DND-41 (cell line): ENCODE results near the gene KIAA1671.
A peak's percentile ranks its signal among the peaks of the same experiment; 100 is the strongest.

Experiments used
- ATAC-seq: fragments of 200-7000 bp; cut with Tn5 transposase; 3 replicates; pipeline ENCODE4 v1.9.1; 2021; ENCODE audit warnings: low read depth; ENCODE audit not compliant: insufficient read depth
- DNase-seq: peaks from one replicate; pipeline ENCODE4 v3.0.0-alpha.2; 2020
- H2AFZ ChIP-seq: 2 replicates; pipeline ENCODE4 v1.6.0; 2012; ENCODE audit warnings: low read depth, low read length
- H3K27ac ChIP-seq: 2 replicates; pipeline ENCODE4 v1.5.1; 2012; ENCODE audit warnings: low read length, inconsistent platforms
- H3K27me3 ChIP-seq: fragments of 200-600 bp; sonication (generic); 2 replicates; pipeline ENCODE4 v1.6.0; 2012; ENCODE audit warnings: low read length, mild to moderate bottlenecking, inconsistent platforms; ENCODE audit not compliant: insufficient read depth, poor library complexity
- H3K36me3 ChIP-seq: 2 replicates; pipeline ENCODE4 v1.5.1; 2012; ENCODE audit warnings: low read length, inconsistent platforms; ENCODE audit not compliant: insufficient read depth
- H3K4me1 ChIP-seq: 2 replicates; pipeline ENCODE4 v1.5.1; 2012; ENCODE audit warnings: mild to moderate bottlenecking, low read length; ENCODE audit not compliant: insufficient read depth
- H3K4me2 ChIP-seq: 2 replicates; pipeline ENCODE4 v1.6.0; 2012; ENCODE audit warnings: mild to moderate bottlenecking, moderate library complexity, low read length, inconsistent platforms; ENCODE audit not compliant: insufficient read depth
- H3K4me3 ChIP-seq, 2 experiments: fragments of 200-600 bp in 1 of 2; shearing (Covaris generic) in 1 of 2; 2 replicates each; pipeline ENCODE4 v1.5.1; 2012 to 2016; ENCODE audit warnings: inconsistent platforms in 2 of 2, low read length in 2 of 2, mild to moderate bottlenecking in 2 of 2, low read depth in 1 of 2, moderate library complexity in 1 of 2
- H3K79me2 ChIP-seq: 2 replicates; pipeline ENCODE4 v1.6.0; 2012; ENCODE audit warnings: low read length, inconsistent platforms; ENCODE audit not compliant: insufficient read depth
- H3K9ac ChIP-seq: 2 replicates; pipeline ENCODE4 v1.6.0; 2012; ENCODE audit warnings: low read depth, mild to moderate bottlenecking, inconsistent platforms, low read length, moderate library complexity
- H3K9me3 ChIP-seq: 2 replicates; pipeline ENCODE4 v1.5.1; 2012; ENCODE audit warnings: low read length, moderate library complexity, mild to moderate bottlenecking, inconsistent platforms; ENCODE audit not compliant: insufficient read depth, severe bottlenecking
- H4K20me1 ChIP-seq: 2 replicates; pipeline ENCODE4 v1.6.0; 2012; ENCODE audit warnings: low read length; ENCODE audit not compliant: insufficient read depth
- EZH2 ChIP-seq: IDR thresholded peaks from 3 replicates; pipeline ENCODE4 v1.6.1; 2012; ENCODE audit warnings: borderline replicate concordance, low read depth, mild to moderate bottlenecking, moderate library complexity, low read length, inconsistent platforms; ENCODE audit not compliant: severe bottlenecking
- TF ChIP-seq, protein P1 (sequence below): IDR thresholded peaks from 2 replicates; pipeline ENCODE4 v1.5.1; 2012; ENCODE audit warnings: borderline replicate concordance, low read length, moderate library complexity, mild to moderate bottlenecking; ENCODE audit not compliant: poor library complexity, severe bottlenecking; ENCODE audit errors: extremely low read depth

KIAA1671 gene

GRCh38 chr22:25061134-25061533, 108.6 kb downstream of the KIAA1671 start:
- Histone ChIP-seq H3K79me2 (no peaks in the 10 kb centered on the region), H3K9me3 (no peaks in the 10 kb centered on the region), H3K27me3 (no peaks in the 10 kb centered on the region), H3K9ac (no peak overlapping the region), H3K4me1 (peaks cover 26% of the 10 kb centered on the region), H3K27ac (no peak overlapping the region), H3K4me3 (no peak overlapping the region), H4K20me1 (peaks cover 5% of the 10 kb centered on the region; the same call in 1 of the 2 replicates), H2AFZ (no peak overlapping the region), H3K36me3 (no peaks in the 10 kb centered on the region), H3K4me2 (no peak overlapping the region)
- TF ChIP-seq, protein P1, sequence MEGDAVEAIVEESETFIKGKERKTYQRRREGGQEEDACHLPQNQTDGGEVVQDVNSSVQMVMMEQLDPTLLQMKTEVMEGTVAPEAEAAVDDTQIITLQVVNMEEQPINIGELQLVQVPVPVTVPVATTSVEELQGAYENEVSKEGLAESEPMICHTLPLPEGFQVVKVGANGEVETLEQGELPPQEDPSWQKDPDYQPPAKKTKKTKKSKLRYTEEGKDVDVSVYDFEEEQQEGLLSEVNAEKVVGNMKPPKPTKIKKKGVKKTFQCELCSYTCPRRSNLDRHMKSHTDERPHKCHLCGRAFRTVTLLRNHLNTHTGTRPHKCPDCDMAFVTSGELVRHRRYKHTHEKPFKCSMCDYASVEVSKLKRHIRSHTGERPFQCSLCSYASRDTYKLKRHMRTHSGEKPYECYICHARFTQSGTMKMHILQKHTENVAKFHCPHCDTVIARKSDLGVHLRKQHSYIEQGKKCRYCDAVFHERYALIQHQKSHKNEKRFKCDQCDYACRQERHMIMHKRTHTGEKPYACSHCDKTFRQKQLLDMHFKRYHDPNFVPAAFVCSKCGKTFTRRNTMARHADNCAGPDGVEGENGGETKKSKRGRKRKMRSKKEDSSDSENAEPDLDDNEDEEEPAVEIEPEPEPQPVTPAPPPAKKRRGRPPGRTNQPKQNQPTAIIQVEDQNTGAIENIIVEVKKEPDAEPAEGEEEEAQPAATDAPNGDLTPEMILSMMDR: no peak
- no peak for TF ChIP-seq EZH2
- no peak for ATAC-seq
- no peak for DNase-seq

DNA sequence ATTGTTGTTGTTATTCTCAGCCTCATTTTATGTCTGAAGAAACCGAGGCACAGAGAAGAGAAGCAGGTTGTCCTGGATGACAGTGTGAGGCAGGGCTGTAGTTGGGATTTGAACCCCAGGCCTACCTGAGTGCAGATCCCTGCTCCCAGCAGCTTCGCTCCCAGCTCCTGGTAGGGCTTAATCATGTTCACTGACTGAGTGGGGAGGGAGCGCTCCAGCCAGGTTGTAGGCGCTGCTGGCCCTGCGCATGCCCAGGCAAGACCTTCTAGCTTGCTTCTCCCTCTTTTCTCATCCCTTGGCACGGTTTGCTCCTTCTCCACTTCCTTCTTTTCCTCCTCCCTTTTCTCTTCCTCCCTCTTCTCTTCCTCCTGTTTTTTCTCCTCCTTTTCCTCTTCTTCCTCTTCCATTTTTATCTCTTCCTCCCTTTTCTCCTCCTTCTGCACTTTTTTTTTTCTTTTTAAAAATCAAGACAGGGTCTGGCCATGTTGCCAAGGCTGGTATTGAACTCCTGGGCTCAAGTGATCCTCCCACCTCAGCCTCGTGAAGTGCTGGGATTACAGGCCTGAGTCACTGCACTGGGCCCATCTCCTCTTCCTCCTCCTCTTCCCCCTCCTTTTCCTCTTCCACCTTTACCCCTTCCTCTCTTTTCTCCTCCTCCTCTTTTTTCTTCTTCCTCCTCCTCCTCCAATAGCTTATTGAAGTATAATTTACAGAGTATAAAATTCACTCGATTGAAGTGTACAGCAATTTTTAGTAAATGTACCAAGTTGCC, 109.3 kb downstream of the KIAA1671 start:
- Histone ChIP-seq H4K20me1 (peaks cover 4% of the 10 kb centered on the region; the same call in 1 of the 2 replicates), H3K27me3 (no peaks in the 10 kb centered on the region), H2AFZ (no peak overlapping the region), H3K9ac (peak overlapping the region; percentile 25; the same call in 1 of the 2 replicates), H3K4me3 (peak overlapping the region in 1 of 2 experiments; percentile 56; a peak in 2 of 4 replicates), H3K4me2 (peak overlapping the region; percentile 64), H3K79me2 (no peaks in the 10 kb centered on the region), H3K9me3 (no peaks in the 10 kb centered on the region), H3K4me1 (peaks cover 27% of the 10 kb centered on the region), H3K27ac (peak overlapping the region; percentile 60; the same call in 1 of the 2 replicates), H3K36me3 (no peaks in the 10 kb centered on the region)
- DNase-seq (no peak), ATAC-seq (peak; percentile 15)
- TF ChIP-seq EZH2: no peak
- TF ChIP-seq, protein P1: no peak

DNA sequence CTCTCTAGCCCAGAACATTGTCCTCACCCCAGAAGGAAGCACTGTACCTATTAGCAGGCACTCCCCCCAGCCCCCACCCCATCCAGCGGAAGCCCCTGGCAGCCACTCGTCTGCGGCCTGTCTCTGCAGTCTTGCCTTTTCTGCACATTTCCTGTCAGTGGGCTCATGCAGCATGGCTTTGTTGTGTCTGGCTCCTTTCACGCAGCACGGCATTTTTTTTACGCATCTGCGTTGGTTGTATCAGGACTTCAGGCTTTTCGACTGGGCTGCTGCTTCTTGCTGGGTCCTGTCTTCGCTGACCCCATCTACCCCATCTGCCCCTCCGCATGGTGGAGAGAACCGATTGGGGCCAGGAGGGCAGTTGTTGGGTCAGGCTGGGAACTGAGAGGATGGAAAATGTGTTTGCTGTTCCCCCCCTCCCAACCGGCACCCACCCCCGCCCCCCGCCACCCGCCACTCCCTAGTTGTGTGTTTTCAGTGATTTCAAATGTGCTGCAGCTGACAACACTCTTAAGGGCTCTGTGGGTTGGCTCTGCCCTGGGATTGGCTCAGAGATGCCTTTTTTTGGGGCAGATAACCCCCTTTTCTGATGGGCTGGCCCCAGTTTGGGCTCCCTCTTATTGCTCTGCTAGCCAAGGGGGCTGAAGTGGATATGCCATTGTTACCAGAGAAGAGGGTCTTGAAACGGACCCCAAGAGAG, 110.0 kb downstream of the KIAA1671 start:
- peak overlapping the region; percentile 25 for H3K9ac ChIP-seq

More for the DNA sequence above, 110.0 kb downstream of the KIAA1671 start:
- Histone ChIP-seq H2AFZ (peak overlapping the region; percentile 64; the same call in 1 of the 2 replicates), H3K36me3 (no peaks in the 10 kb centered on the region), H3K4me2 (peak overlapping the region; percentile 64), H3K27me3 (no peaks in the 10 kb centered on the region), H3K4me3 (peak overlapping the region in 1 of 2 experiments; percentile 56; a peak in 2 of 4 replicates), H3K27ac (peak overlapping the region; percentile 60), H4K20me1 (peaks cover 3% of the 10 kb centered on the region), H3K4me1 (peaks cover 35% of the 10 kb centered on the region), H3K79me2 (no peaks in the 10 kb centered on the region), H3K9me3 (no peaks in the 10 kb centered on the region)
- ATAC-seq: peak; percentile 100
- TF ChIP-seq EZH2: no peak
- TF ChIP-seq, protein P1: no peak
- peak; percentile 89 for DNase-seq
